B cell (primary cell): ENCODE results near the gene AKT3. TPM values are rescaled to one million over a fixed set of nuclear protein-coding genes. Genes with fewer than 3 reads are reported as not detected.

ENCODE experiments used
- ATAC-seq: fragments of 200-7000 bp; cut with Tn5 transposase; one replicate; pipeline ENCODE4 v1.10.0; 2021; ENCODE audit warnings: low read depth, mild to moderate bottlenecking, moderate number of reproducible peaks, moderate library complexity
- CTCF ChIA-PET: fragments of 350-600 bp; sonication (Branson Sonifier 250); formaldehyde crosslinking; loops from one replicate; lab custom pipeline; 2021; ENCODE audit warnings: antibody characterized with exemption, inconsistent platforms; lab: Charles Lee
- POLR2A ChIA-PET: fragments of 350-600 bp; sonication (Branson Sonifier 250); formaldehyde crosslinking; loops from one replicate; lab custom pipeline; 2021; ENCODE audit warnings: antibody characterized with exemption; lab: Charles Lee
- DNase-seq: peaks from one replicate; pipeline ENCODE4 v3.0.0; 2013
- H2AFZ ChIP-seq: 2 replicates; pipeline ENCODE4 v1.6.1; 2012; ENCODE audit warnings: mild to moderate bottlenecking, low read depth, low read length; ENCODE audit not compliant: insufficient read depth, poor library complexity, severe bottlenecking
- H3K27ac ChIP-seq, 2 donors: 1 replicate in 1 of 2; 2 replicates in 1 of 2; pipeline ENCODE4 v1.5.1; 2012 to 2013; ENCODE audit warnings: low read length in 2 of 2, mild to moderate bottlenecking in 2 of 2, moderate library complexity in 1 of 2
- H3K27me3 ChIP-seq, 4 experiments: fragments of 200-600 bp in 1 of 4; sonication (generic) in 1 of 4; replicated peaks in 1 of 4; 1 replicate in 2 of 4; 2 replicates in 2 of 4; pipeline versions ENCODE4 v1.6.1 to v1.7.0; 2013 to 2016; ENCODE audit warnings: low read length in 3 of 4, mild to moderate bottlenecking in 2 of 4, mixed read lengths in 1 of 4, moderate library complexity in 1 of 4; ENCODE audit not compliant: insufficient read depth in 4 of 4, control insufficient read depth in 3 of 4; ENCODE audit errors: control extremely low read depth in 1 of 4
- H3K36me3 ChIP-seq, 2 experiments: replicated peaks in 1 of 2; 1 replicate in 1 of 2; 2 replicates in 1 of 2; pipeline versions ENCODE4 v1.6.1 to v1.7.1; 2013; ENCODE audit warnings: low read length in 1 of 2; ENCODE audit not compliant: insufficient read depth in 2 of 2, control insufficient read depth in 1 of 2; ENCODE audit errors: control extremely low read depth in 1 of 2, extremely low read depth in 1 of 2
- H3K4me1 ChIP-seq, 2 donors: fragments of 200-600 bp in 1 of 2; sonication (generic) in 1 of 2; 1 replicate in 1 of 2; 2 replicates in 1 of 2; pipeline versions ENCODE4 v1.5.1 to v1.6.1; 2013 to 2017; ENCODE audit warnings: low read length in 2 of 2; ENCODE audit not compliant: control insufficient read depth in 2 of 2, insufficient read depth in 2 of 2
- H3K4me2 ChIP-seq: replicated peaks from 2 replicates; pipeline ENCODE3; 2012; ENCODE audit warnings: mild to moderate bottlenecking, low read depth, low read length; ENCODE audit not compliant: poor library complexity, severe bottlenecking
- H3K4me3 ChIP-seq, 5 experiments: fragments of 200-600 bp in 1 of 5; sonication (generic) in 1 of 5; 1 replicate in 3 of 5; 2 replicates in 2 of 5; pipeline versions ENCODE4 v1.5.1 to v1.7.0; 2011 to 2016; ENCODE audit warnings: low read length in 4 of 5, mild to moderate bottlenecking in 4 of 5, low read depth in 2 of 5, control low read depth in 1 of 5, moderate library complexity in 1 of 5; ENCODE audit not compliant: insufficient read depth in 1 of 5; ENCODE audit errors: control extremely low read depth in 1 of 5, extremely low read depth in 1 of 5
- H3K79me2 ChIP-seq: fragments of 200-600 bp; sonication (generic); one replicate; pipeline ENCODE4 v1.6.0; 2016; ENCODE audit warnings: low read length; ENCODE audit not compliant: control insufficient read depth, insufficient read depth
- H3K9ac ChIP-seq: fragments of 200-600 bp; sonication (generic); 2 replicates; pipeline ENCODE4 v1.6.1; 2017; ENCODE audit warnings: mild to moderate bottlenecking, low read length, moderate library complexity
- H3K9me3 ChIP-seq, 3 donors: one replicate each; pipeline versions ENCODE4 v1.6.1 to v1.7.1; 2013; ENCODE audit warnings: low read length in 2 of 3; ENCODE audit not compliant: control insufficient read depth in 2 of 3, insufficient read depth in 1 of 3; ENCODE audit errors: control extremely low read depth in 1 of 3
- H4K20me1 ChIP-seq: 2 replicates; pipeline ENCODE4 v1.6.0; 2012; ENCODE audit warnings: mild to moderate bottlenecking, low read length; ENCODE audit not compliant: insufficient read depth, control insufficient read depth, poor library complexity, severe bottlenecking
- H3K27ac Mint-ChIP-seq: one replicate; pipeline ENCODE4 v1.8.0; 2021; ENCODE audit warnings: mixed read lengths
- H3K27me3 Mint-ChIP-seq: one replicate; pipeline ENCODE4 v1.8.0; 2021; ENCODE audit warnings: mixed read lengths
- H3K4me1 Mint-ChIP-seq: one replicate; pipeline ENCODE4 v1.8.0; 2021; ENCODE audit warnings: mixed read lengths
- H3K4me3 Mint-ChIP-seq: one replicate; pipeline ENCODE4 v1.8.0; 2021; ENCODE audit warnings: mixed read lengths
- H3K9me3 Mint-ChIP-seq: one replicate; pipeline ENCODE4 v1.8.0; 2022; ENCODE audit warnings: mixed read lengths; ENCODE audit not compliant: insufficient read depth
- EZH2 ChIP-seq: IDR thresholded peaks from 2 replicates; pipeline ENCODE4 v1.6.1; 2012; ENCODE audit warnings: borderline replicate concordance, low read depth, mild to moderate bottlenecking, moderate library complexity, low read length; ENCODE audit not compliant: insufficient read depth, poor library complexity, severe bottlenecking
- WGBS: methylation state at CpG from one replicate; pipeline ENCODE4 v1.1.5; 2013; ENCODE audit warnings: missing lambda C conversion rate; ENCODE audit not compliant: insufficient coverage; 5-methylcytosine and 5-hydroxymethylcytosine counted together
- intact Hi-C: fragments of 100-400 bp; cut with micrococcal nuclease; formaldehyde crosslinking; loops from one replicate; pipeline ENCODE4 v1.10.0; 2022
- polyA plus RNA-seq: library from polyadenylated mRNA; depleted of rRNA; stranded (reverse); fragments of >200 nt; gene quantifications from 2 replicates; pipeline ENCODE4 v1.2.3, GENCODE V29; 2012
- total RNA-seq, 2 donors: library from RNA; stranded (reverse); fragments of 120-200 nt in 1 of 2; gene quantifications; 1 replicate in 1 of 2; 2 replicates in 1 of 2; pipeline versions ENCODE4 v1.2.3 to v1.2.4, GENCODE V29; 2013 to 2022
- TF ChIP-seq, protein P1 (sequence below): fragments of 200-600 bp; IDR thresholded peaks from one replicate; pipeline ENCODE4 v1.8.0; 2022; ENCODE audit warnings: antibody characterized with exemption, mild to moderate bottlenecking

Gene AKT3
- total and polyA plus RNA-seq, 2 donors (not counting 1 experiment from before 2014, with no cell fraction given) = 4.4 to 148 TPM

DNA sequence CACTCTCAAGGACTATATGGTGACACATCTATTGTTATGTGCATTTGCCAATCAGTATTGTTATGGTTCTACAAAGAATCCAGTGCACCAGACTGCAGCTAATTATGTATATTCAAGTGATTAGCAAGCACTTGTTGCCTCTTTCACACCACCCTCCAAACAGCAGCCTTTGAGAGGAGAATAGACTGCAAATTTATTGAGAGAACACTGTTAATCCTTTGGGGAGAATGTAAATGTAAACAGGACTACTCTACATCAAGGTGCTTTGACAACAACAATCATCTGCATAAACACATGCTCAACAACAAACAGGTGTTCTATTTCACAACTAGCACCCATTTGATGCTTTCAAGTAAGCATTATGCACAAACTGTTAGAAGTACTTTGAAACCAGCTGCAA, 117.4 kb downstream of the AKT3 start:
- no peaks in the 10 kb centered on the region for H4K20me1 ChIP-seq
- Mint-ChIP-seq H3K4me3 (no peak overlapping the region), H3K27ac (no peak overlapping the region), H3K27me3 (no peaks in the 10 kb centered on the region), H3K9me3 (no peaks in the 10 kb centered on the region), H3K4me1 (peaks cover 34% of the 10 kb centered on the region)
- H3K27ac ChIP-seq = no peak overlapping the region
- no peak overlapping the region for H2AFZ ChIP-seq
- H3K4me2 ChIP-seq = no peak overlapping the region
- POLR2A ChIA-PET = no interaction called here
- peaks cover 12% of the 10 kb centered on the region in 2 donors for H3K4me1 ChIP-seq
- H3K27me3 ChIP-seq = no peaks in the 10 kb centered on the region
- TF ChIP-seq, protein P1, sequence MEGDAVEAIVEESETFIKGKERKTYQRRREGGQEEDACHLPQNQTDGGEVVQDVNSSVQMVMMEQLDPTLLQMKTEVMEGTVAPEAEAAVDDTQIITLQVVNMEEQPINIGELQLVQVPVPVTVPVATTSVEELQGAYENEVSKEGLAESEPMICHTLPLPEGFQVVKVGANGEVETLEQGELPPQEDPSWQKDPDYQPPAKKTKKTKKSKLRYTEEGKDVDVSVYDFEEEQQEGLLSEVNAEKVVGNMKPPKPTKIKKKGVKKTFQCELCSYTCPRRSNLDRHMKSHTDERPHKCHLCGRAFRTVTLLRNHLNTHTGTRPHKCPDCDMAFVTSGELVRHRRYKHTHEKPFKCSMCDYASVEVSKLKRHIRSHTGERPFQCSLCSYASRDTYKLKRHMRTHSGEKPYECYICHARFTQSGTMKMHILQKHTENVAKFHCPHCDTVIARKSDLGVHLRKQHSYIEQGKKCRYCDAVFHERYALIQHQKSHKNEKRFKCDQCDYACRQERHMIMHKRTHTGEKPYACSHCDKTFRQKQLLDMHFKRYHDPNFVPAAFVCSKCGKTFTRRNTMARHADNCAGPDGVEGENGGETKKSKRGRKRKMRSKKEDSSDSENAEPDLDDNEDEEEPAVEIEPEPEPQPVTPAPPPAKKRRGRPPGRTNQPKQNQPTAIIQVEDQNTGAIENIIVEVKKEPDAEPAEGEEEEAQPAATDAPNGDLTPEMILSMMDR = no peak
- TF ChIP-seq EZH2 = no peak
- H3K9ac ChIP-seq = no peak overlapping the region
- no peak overlapping the region for H3K4me3 ChIP-seq
- CTCF ChIA-PET = interaction anchor here (1.3 to 1.7 kb wide), 2 partner anchors 16 to 18 kb away, joined by 5 to 10 read pairs; no protein-coding TSS in a partner anchor
- DNase-seq (no peak), ATAC-seq (no peak)
- H3K9me3 ChIP-seq = peaks cover 3 to 13% (median 7%) of the 10 kb centered on the region in 3 donors
- no peaks in the 10 kb centered on the region for H3K79me2 ChIP-seq
- peaks cover 1 to 4% of the 10 kb centered on the region in 2 experiments for H3K36me3 ChIP-seq
- intact Hi-C loops = no loop called here

DNA sequence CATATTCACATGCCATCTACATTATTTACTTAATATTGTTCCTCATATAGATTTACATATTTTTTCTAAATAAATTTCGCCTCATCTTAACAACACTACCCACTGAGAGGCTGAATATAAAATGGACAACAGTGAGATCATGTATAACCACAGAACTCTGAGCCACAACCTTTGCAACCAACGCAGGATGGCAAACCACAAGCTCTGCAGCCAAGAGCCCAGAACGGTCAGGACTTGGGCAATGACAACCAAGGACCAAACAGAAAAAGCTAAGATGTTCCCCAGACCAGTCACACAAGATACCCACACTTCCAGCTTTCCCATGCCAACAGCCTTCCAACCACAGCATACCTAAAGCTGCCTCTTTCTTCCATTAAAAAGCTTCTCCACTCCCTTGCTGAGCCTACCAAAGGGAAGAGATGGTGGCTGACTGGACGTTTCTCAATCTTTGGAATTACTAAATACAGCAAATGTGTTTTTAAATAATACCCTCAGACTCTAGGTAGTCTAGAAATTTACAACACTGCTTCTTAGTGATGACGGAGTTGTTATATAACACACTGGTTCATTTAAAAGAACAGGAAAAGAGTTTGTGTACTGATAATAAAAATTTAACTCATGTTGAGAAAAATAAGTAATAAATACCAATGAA, 117.9 kb downstream of the AKT3 start:
- Mint-ChIP-seq H3K27ac (no peak overlapping the region), H3K27me3 (no peaks in the 10 kb centered on the region), H3K4me1 (peaks cover 37% of the 10 kb centered on the region), H3K4me3 (no peak overlapping the region), H3K9me3 (no peaks in the 10 kb centered on the region)
- no peaks in the 10 kb centered on the region for H3K27me3 ChIP-seq
- peaks cover 16% of the 10 kb centered on the region in 2 donors for H3K4me1 ChIP-seq
- WGBS = 65% methylated on average over 2 of the region's 5 CpGs
- H3K4me3 ChIP-seq = no peak overlapping the region
- ChIA-PET CTCF (interaction anchor here (1.7 kb wide), 1 partner anchor 19 kb away, joined by 5 read pairs; no protein-coding TSS in a partner anchor), POLR2A (no interaction called here)
- no peak overlapping the region for H2AFZ ChIP-seq
- peaks cover 1 to 4% of the 10 kb centered on the region in 2 experiments for H3K36me3 ChIP-seq
- no peak overlapping the region for H3K27ac ChIP-seq
- H3K4me2 ChIP-seq = no peak overlapping the region
- TF ChIP-seq, protein P1 = no peak
- TF ChIP-seq EZH2 = no peak
- ATAC-seq = no peak
- intact Hi-C loops = no loop called here
- no peaks in the 10 kb centered on the region for H4K20me1 ChIP-seq
- DNase-seq = no peak
- no peak overlapping the region for H3K9ac ChIP-seq
- no peaks in the 10 kb centered on the region for H3K79me2 ChIP-seq
- H3K9me3 ChIP-seq = peaks cover 3 to 16% (median 7%) of the 10 kb centered on the region in 3 donors
